H1 (cell line): Measurements from ENCODE around the gene ZNF618. TPM values are rescaled to one million over a fixed set of nuclear protein-coding genes. Genes with fewer than 3 reads are reported as not detected.

Source experiments
- CTCF ChIA-PET: fragments of 300-600 bp; sonication (Branson Sonifier 250); formaldehyde crosslinking; loops from one replicate; lab custom pipeline; 2021; ENCODE audit not compliant: partially characterized antibody; lab: Charles Lee
- POLR2A ChIA-PET: fragments of 300-600 bp; sonication (Branson Sonifier 250); formaldehyde crosslinking; loops from one replicate; lab custom pipeline; 2021; ENCODE audit warnings: inconsistent platforms; ENCODE audit not compliant: partially characterized antibody; lab: Charles Lee
- DNase-seq, 2 experiments: peaks; one replicate each; pipeline versions ENCODE4 v3.0.0 to v3.0.0-alpha.2; 2010 to 2022; ENCODE audit warnings: low spot score in 2 of 2, low read depth in 1 of 2, mixed read lengths in 1 of 2
- FAIRE-seq: peaks from 2 replicates; lab custom pipeline; 2011; peaks lifted over from hg19 to GRCh38; lab: Jason Lieb, UNC
- H2AFZ ChIP-seq: 2 replicates; pipeline ENCODE4 v1.8.1; 2012; ENCODE audit warnings: low read length, inconsistent platforms
- H2AK5ac ChIP-seq: 2 replicates; pipeline ENCODE4 v1.6.1; 2013; ENCODE audit warnings: low read depth, low read length
- H2BK120ac ChIP-seq: replicated peaks from 2 replicates; pipeline ENCODE3; 2013; ENCODE audit warnings: low read depth, low read length, inconsistent platforms
- H2BK12ac ChIP-seq: 2 replicates; pipeline ENCODE4 v1.6.1; 2013; ENCODE audit warnings: low read depth, low read length
- H2BK15ac ChIP-seq: 2 replicates; pipeline ENCODE4 v1.6.1; 2013; ENCODE audit warnings: low read length
- H2BK20ac ChIP-seq: 2 replicates; pipeline ENCODE4 v1.6.1; 2013; ENCODE audit warnings: low read length
- H2BK5ac ChIP-seq: 2 replicates; pipeline ENCODE4 v1.6.1; 2013; ENCODE audit warnings: low read depth, low read length
- H3K14ac ChIP-seq: 2 replicates; pipeline ENCODE4 v1.6.1; 2013; ENCODE audit warnings: inconsistent platforms; ENCODE audit not compliant: insufficient read length
- H3K18ac ChIP-seq: 2 replicates; pipeline ENCODE4 v1.6.1; 2013; ENCODE audit warnings: low read length; ENCODE audit errors: extremely low read depth
- H3K23ac ChIP-seq: 2 replicates; pipeline ENCODE4 v1.6.1; 2013; ENCODE audit warnings: inconsistent platforms; ENCODE audit not compliant: insufficient read length
- H3K23me2 ChIP-seq: 2 replicates; pipeline ENCODE4 v1.6.1; 2013; ENCODE audit warnings: low read depth, low read length
- H3K27ac ChIP-seq: 2 replicates; pipeline ENCODE4 v1.6.1; 2011; ENCODE audit warnings: low read depth, low read length, inconsistent platforms
- H3K27me3 ChIP-seq, 4 experiments: replicated peaks in 1 of 4; 1 replicate in 1 of 4; 2 replicates in 3 of 4; pipeline versions ENCODE4 v1.6.1 to v1.8.1; 2011 to 2013; ENCODE audit warnings: low read length in 3 of 4, mild to moderate bottlenecking in 3 of 4, inconsistent platforms in 2 of 4, mixed read lengths in 2 of 4, moderate library complexity in 1 of 4; ENCODE audit not compliant: control insufficient read depth in 3 of 4, insufficient read depth in 3 of 4; ENCODE audit errors: extremely low read depth in 1 of 4
- H3K36me3 ChIP-seq, 4 experiments: 2 replicates each; pipeline versions ENCODE4 v1.6.1 to v1.8.1; 2011 to 2013; ENCODE audit warnings: mild to moderate bottlenecking in 4 of 4, low read length in 3 of 4, moderate library complexity in 2 of 4, control low read depth in 1 of 4, inconsistent platforms in 1 of 4; ENCODE audit not compliant: insufficient read depth in 4 of 4, control insufficient read depth in 2 of 4
- H3K4ac ChIP-seq: replicated peaks from 2 replicates; pipeline ENCODE3; 2013; ENCODE audit warnings: low read length, low read depth, mixed read lengths, inconsistent platforms; ENCODE audit not compliant: insufficient read length
- H3K4me1 ChIP-seq, 4 experiments: replicated peaks in 1 of 4; 1 replicate in 1 of 4; 2 replicates in 3 of 4; pipeline versions ENCODE4 v1.6.1 to v1.8.1; 2011 to 2013; ENCODE audit warnings: low read length in 3 of 4, inconsistent platforms in 2 of 4, mixed read lengths in 1 of 4; ENCODE audit not compliant: insufficient read depth in 4 of 4, control insufficient read depth in 3 of 4
- H3K4me2 ChIP-seq, 2 experiments: 2 replicates each; pipeline versions ENCODE4 v1.6.1 to v1.8.1; 2011 to 2013; ENCODE audit warnings: low read depth in 2 of 2, low read length in 2 of 2, control low read depth in 1 of 2, inconsistent platforms in 1 of 2, mild to moderate bottlenecking in 1 of 2; ENCODE audit not compliant: insufficient read depth in 1 of 2
- H3K4me3 ChIP-seq, 4 experiments: fragments of 200-600, 300-600 bp in 1 of 4; sonication (generic), shearing (Covaris generic), sonication (Bioruptor Twin) in 1 of 4; 2 replicates each; pipeline versions ENCODE4 v1.5.1 to v1.8.1; 2011 to 2016; ENCODE audit warnings: low read length in 4 of 4, low read depth in 3 of 4, control low read depth in 2 of 4, inconsistent platforms in 2 of 4, mild to moderate bottlenecking in 2 of 4, mixed read lengths in 1 of 4, moderate library complexity in 1 of 4; ENCODE audit not compliant: insufficient read depth in 2 of 4; ENCODE audit errors: extremely low read depth in 1 of 4
- H3K56ac ChIP-seq: replicated peaks from 2 replicates; pipeline ENCODE3; 2013; ENCODE audit warnings: low read depth, mild to moderate bottlenecking, mixed read lengths, low read length, inconsistent platforms; ENCODE audit not compliant: insufficient read length
- H3K79me1 ChIP-seq: 2 replicates; pipeline ENCODE4 v1.6.1; 2013; ENCODE audit warnings: low read depth, low read length, control low read depth
- H3K79me2 ChIP-seq, 2 experiments: 2 replicates each; pipeline versions ENCODE4 v1.6.1 to v1.8.1; 2012 to 2013; ENCODE audit warnings: low read length in 2 of 2, mild to moderate bottlenecking in 2 of 2, inconsistent platforms in 1 of 2; ENCODE audit not compliant: insufficient read depth in 2 of 2, control insufficient read depth in 1 of 2
- H3K9ac ChIP-seq, 4 experiments: replicated peaks in 1 of 4; 1 replicate in 1 of 4; 2 replicates in 3 of 4; pipeline versions ENCODE4 v1.6.1 to v1.8.1; 2011 to 2013; ENCODE audit warnings: low read depth in 3 of 4, low read length in 3 of 4, control low read depth in 2 of 4, mild to moderate bottlenecking in 2 of 4, moderate library complexity in 2 of 4, inconsistent platforms in 1 of 4; ENCODE audit errors: extremely low read depth in 1 of 4
- H3K9me3 ChIP-seq, 2 experiments: 2 replicates each; pipeline versions ENCODE4 v1.6.1 to v1.8.1; 2012 to 2013; ENCODE audit warnings: mild to moderate bottlenecking in 2 of 2, moderate library complexity in 2 of 2, control low read depth in 1 of 2, inconsistent platforms in 1 of 2, low read depth in 1 of 2, low read length in 1 of 2, mixed read lengths in 1 of 2; ENCODE audit not compliant: insufficient read depth in 2 of 2
- H4K20me1 ChIP-seq, 2 experiments: replicated peaks in 1 of 2; 2 replicates each; pipeline versions ENCODE3 to v1.8.1; 2011 to 2013; ENCODE audit warnings: inconsistent platforms in 2 of 2, low read length in 2 of 2, mild to moderate bottlenecking in 1 of 2; ENCODE audit not compliant: insufficient read depth in 2 of 2, control insufficient read depth in 1 of 2
- H4K5ac ChIP-seq: 2 replicates; pipeline ENCODE4 v1.6.1; 2013; ENCODE audit warnings: low read length, low read depth, mixed read lengths, inconsistent platforms; ENCODE audit not compliant: insufficient read length
- H4K8ac ChIP-seq: 2 replicates; pipeline ENCODE4 v1.8.0; 2013; ENCODE audit warnings: mild to moderate bottlenecking, moderate library complexity, low read length, inconsistent platforms; ENCODE audit not compliant: insufficient read depth; ENCODE audit errors: extremely low read depth
- H4K91ac ChIP-seq: replicated peaks from 2 replicates; pipeline ENCODE3; 2013; ENCODE audit warnings: low read length, mixed read lengths, inconsistent platforms; ENCODE audit not compliant: insufficient read length
- CBX8 ChIP-seq: fragments of 300-800, 300-1000 bp; sonication (generic); IDR thresholded peaks from 2 replicates; pipeline ENCODE4 v1.7.1; 2016; ENCODE audit warnings: low read depth, low read length, borderline replicate concordance
- CHD1 ChIP-seq: IDR thresholded peaks from 2 replicates; pipeline ENCODE4 v1.6.1; 2012; ENCODE audit warnings: low read depth, low read length, improper control_type of control experiment
- EP300 ChIP-seq, 2 experiments: IDR thresholded peaks; 1 replicate in 1 of 2; 2 replicates in 1 of 2; pipeline ENCODE4 v1.6.1; 2011 to 2012; ENCODE audit warnings: low read depth in 2 of 2, low read length in 2 of 2, mild to moderate bottlenecking in 2 of 2, borderline replicate concordance in 1 of 2, inconsistent platforms in 1 of 2, moderate library complexity in 1 of 2
- EZH2 ChIP-seq: fragments of 200-600 bp; sonication (generic); IDR thresholded peaks from 2 replicates; pipeline ENCODE4 v1.7.1; 2012; ENCODE audit warnings: low read depth, mild to moderate bottlenecking, moderate library complexity, low read length, inconsistent platforms; ENCODE audit not compliant: severe bottlenecking
- FOSL1 ChIP-seq: IDR thresholded peaks from 2 replicates; pipeline ENCODE4 v1.6.1; 2011; ENCODE audit warnings: mild to moderate bottlenecking, low read depth, low read length, moderate library complexity; ENCODE audit not compliant: insufficient read depth
- GTF2F1 ChIP-seq: IDR thresholded peaks from 2 replicates; pipeline ENCODE4 v1.6.1; 2012; ENCODE audit warnings: low read depth, low read length, improper control_type of control experiment, borderline replicate concordance
- POU5F1 ChIP-seq: IDR thresholded peaks from 2 replicates; pipeline ENCODE4 v1.6.1; 2011; ENCODE audit warnings: low read depth, mild to moderate bottlenecking, low read length, moderate library complexity
- RBBP5 ChIP-seq: IDR thresholded peaks from 2 replicates; pipeline ENCODE4 v1.7.1; 2012; ENCODE audit warnings: low read depth, mild to moderate bottlenecking, inconsistent platforms, low read length, moderate library complexity, borderline replicate concordance
- RFX5 ChIP-seq: IDR thresholded peaks from 2 replicates; pipeline ENCODE4 v1.6.1; 2011; ENCODE audit warnings: low read depth, low read length, improper control_type of control experiment, borderline replicate concordance
- RXRA ChIP-seq: IDR thresholded peaks from 2 replicates; pipeline ENCODE4 v1.6.1; 2011; ENCODE audit warnings: low read depth, mild to moderate bottlenecking, low read length, moderate library complexity; ENCODE audit not compliant: insufficient read depth
- SP1 ChIP-seq: IDR thresholded peaks from 2 replicates; pipeline ENCODE4 v1.6.1; 2011; ENCODE audit warnings: low read depth, low read length
- TAF1 ChIP-seq: IDR thresholded peaks from 2 replicates; pipeline ENCODE4 v1.6.1; 2011; ENCODE audit warnings: mild to moderate bottlenecking, low read depth, low read length
- TEAD4 ChIP-seq: IDR thresholded peaks from 2 replicates; pipeline ENCODE4 v1.6.1; 2012; ENCODE audit warnings: low read depth, low read length, inconsistent platforms, mixed read lengths
- WGBS, 2 experiments: shearing (Covaris generic) in 1 of 2; methylation state at CpG; one replicate each; pipeline versions ENCODE4 v1.1.6 to v1.1.7; 2013 to 2015; ENCODE audit warnings: low lambda C conversion rate in 2 of 2, mixed read lengths in 2 of 2, inconsistent platforms in 1 of 2, low coverage in 1 of 2, missing lambda C conversion rate in 1 of 2; ENCODE audit not compliant: insufficient replicate concordance in 2 of 2, insufficient coverage in 1 of 2, insufficient read length in 1 of 2; ENCODE audit errors: extremely low coverage in 1 of 2, missing lambda C conversion rate in 1 of 2; 5-methylcytosine and 5-hydroxymethylcytosine counted together
- polyA plus RNA-seq, 7 experiments: library from polyadenylated mRNA; depleted of rRNA in 3 of 7; stranded (reverse) in 5 of 7; unstranded in 2 of 7; fragments of >200 nt in 5 of 7; fragments of 200-250 nt in 2 of 7; gene quantifications; 1 replicate in 5 of 7; 2 replicates in 1 of 7; 4 replicates in 1 of 7; pipeline versions ENCODE4 v1.2.1 to v1.2.3, GENCODE V29; 2011 to 2013; ENCODE audit warnings: missing spikeins in 2 of 7, mixed read lengths in 2 of 7
- total RNA-seq: library from RNA; stranded (reverse); fragmentation: NEBNext Ultra II Directional; extraction: Animal tissue kit (Norgen Biotek cat#: 25700); gene quantifications from 2 replicates; pipeline ENCODE4 v1.2.1, GENCODE V29; 2021

ZNF618 gene
- total and polyA plus RNA-seq, 2 of the 8 experiments (the other 6 are each of a cell fraction or from before 2014, with no cell fraction given): 9.6 to 28.5 TPM

DNA sequence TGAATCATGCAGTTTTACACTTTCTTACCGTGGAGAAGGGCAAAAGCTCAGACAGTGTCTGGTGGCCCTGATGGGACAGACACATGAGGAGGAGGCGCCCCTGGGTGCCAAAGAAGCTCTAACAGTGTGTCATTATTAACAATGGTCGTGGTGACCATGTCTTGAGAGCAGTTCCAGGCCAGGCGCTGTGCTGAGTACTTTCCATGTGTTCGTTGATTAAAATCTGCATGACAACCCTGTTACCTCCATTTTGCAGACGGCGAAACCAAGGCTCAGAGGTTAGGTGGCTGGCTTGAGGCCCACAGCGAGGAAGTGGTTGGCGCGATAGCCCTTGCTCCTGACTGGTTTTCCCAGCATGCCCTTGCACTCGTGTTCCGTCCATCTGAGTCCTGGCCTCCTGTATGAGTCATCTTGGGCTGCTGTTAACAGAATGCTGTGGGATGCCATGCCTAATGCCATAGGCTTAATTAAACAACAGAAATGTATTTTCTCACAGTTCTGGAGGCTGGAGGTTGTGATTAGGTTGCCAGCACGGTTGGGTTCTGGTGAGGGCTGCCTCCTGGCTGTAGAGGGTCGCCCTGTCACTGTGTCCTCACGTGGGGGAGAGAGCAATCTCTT, 110.0 kb downstream of the ZNF618 start:
- Histone ChIP-seq H3K23ac (no peak overlapping the region), H3K79me1 (0 out of 2 replicates have a peak, but pooled peaks cover 3% of the 10 kb centered on the region), H2BK12ac (no peak overlapping the region; the same call in 1 of the 2 replicates), H3K36me3 (peaks cover 0 to 8% (median 6%) of the 10 kb centered on the region in 4 experiments; a peak in 3 of 8 replicates), H4K8ac (no peak overlapping the region), H3K18ac (no peak overlapping the region), H3K23me2 (no peaks in the 10 kb centered on the region; the same call in 1 of the 2 replicates), H3K4ac (no peak overlapping the region), H4K20me1 (no peaks in the 10 kb centered on the region), H3K27me3 (no peaks in the 10 kb centered on the region), H3K79me2 (no peaks in the 10 kb centered on the region), H3K14ac (no peak overlapping the region), H3K9ac (no peak overlapping the region), H3K4me3 (no peak overlapping the region), H2BK120ac (no peak overlapping the region), H3K4me1 (no peaks in the 10 kb centered on the region; a peak in 1 of 7 replicates), H3K4me2 (no peak overlapping the region), H4K5ac (no peak overlapping the region), H3K9me3 (no peaks in the 10 kb centered on the region), H2BK5ac (no peak overlapping the region), H2BK15ac (no peak overlapping the region), H2AFZ (no peak overlapping the region), H3K56ac (no peak overlapping the region), H3K27ac (no peak overlapping the region), H2AK5ac (no peak overlapping the region), H4K91ac (no peak overlapping the region), H2BK20ac (no peak overlapping the region)
- ChIA-PET POLR2A (interaction anchor here (1.0 kb wide), 1 partner anchor 9 kb away, joined by 3 read pairs; no protein-coding TSS in a partner anchor), CTCF (interaction anchor here (1.4 to 9.0 kb wide), 2 partner anchors 21 to 25 kb away, joined by 5 to 55 read pairs; no protein-coding TSS in a partner anchor)
- FAIRE-seq (no peak), DNase-seq (no peak)
- WGBS, 2 experiments: 90% methylated on average over 13 of the region's 15 CpGs; no CpG with 5 or more reads in 1 of the 2 experiments
- TF ChIP-seq EZH2 (no peak), CBX8 (no peak), RBBP5 (no peak), GTF2F1 (no peak), POU5F1 (no peak), RFX5 (no peak), CHD1 (no peak), EP300 (IDR thresholded peaks at IDR 0.05; ENCODE audit: borderline replicate concordance in 1 of 2, low read depth in 2 of 2, low read length in 2 of 2) (no peak), TAF1 (no peak), RXRA (no peak), FOSL1 (no peak), SP1 (no peak), TEAD4 (no peak)
